Mesothelial cell of epicardium (in vitro differentiated cells): ENCODE measurements around the gene KLF8. TPM values are rescaled to one million over a fixed set of nuclear protein-coding genes. Genes with fewer than 3 reads are reported as not detected.
A peak's percentile ranks its signal among the peaks of the same experiment; 100 is the strongest.

Source experiments
- DNase-seq, 2 experiments: peaks; one replicate each; pipeline ENCODE4 v3.0.0; 2021; ENCODE audit warnings: low spot score in 2 of 2; ENCODE audit not compliant: unreplicated experiment in 2 of 2
- H3K27ac Mint-ChIP-seq: 2 replicates; pipeline ENCODE4 v1.8.0; 2021; ENCODE audit warnings: mixed read lengths
- H3K27me3 Mint-ChIP-seq: 2 replicates; pipeline ENCODE4 v1.8.0; 2021; ENCODE audit warnings: low read depth, mixed read lengths
- H3K36me3 Mint-ChIP-seq: 2 replicates; pipeline ENCODE4 v1.8.0; 2021; ENCODE audit warnings: mixed read lengths
- H3K4me1 Mint-ChIP-seq: 2 replicates; pipeline ENCODE4 v1.8.0; 2021; ENCODE audit warnings: mixed read lengths
- H3K4me3 Mint-ChIP-seq: 2 replicates; pipeline ENCODE4 v1.8.0; 2021; ENCODE audit warnings: mild to moderate bottlenecking, moderate library complexity, mixed read lengths
- H3K9me3 Mint-ChIP-seq: 2 replicates; pipeline ENCODE4 v1.8.0; 2021; ENCODE audit warnings: mixed read lengths
- CTCF ChIP-seq: fragments of 200-600 bp; sonication (generic); IDR thresholded peaks from one replicate; pipeline ENCODE4 v1.5.0; 2021; ENCODE audit warnings: antibody characterized with exemption; ENCODE audit not compliant: unreplicated experiment
- total RNA-seq: library from RNA; stranded (reverse); gene quantifications from 3 replicates; pipeline ENCODE4 v1.2.1, GENCODE V29; 2021

The KLF8 gene
- total RNA-seq, 1 donor from 2014 or later: 9.8 TPM

GRCh38 chrX:56222473-56223000 lies 9.6 kb upstream of the KLF8 start:
- peaks cover 16% of the 10 kb centered on the region for H3K9me3 Mint-ChIP-seq
- H3K27ac Mint-ChIP-seq: no peak overlapping the region
- no peaks in the 10 kb centered on the region for H3K36me3 Mint-ChIP-seq
- H3K4me1 Mint-ChIP-seq: peaks cover 5% of the 10 kb centered on the region
- no peak overlapping the region for H3K4me3 Mint-ChIP-seq
- no peak for DNase-seq
- no peak for TF ChIP-seq CTCF
- peaks cover 2% of the 10 kb centered on the region for H3K27me3 Mint-ChIP-seq

GRCh38 chrX:56226980-56227379 lies 5.2 kb upstream of the KLF8 start:
- Mint-ChIP-seq H3K27me3 (peaks cover 20% of the 10 kb centered on the region), H3K4me3 (no peak overlapping the region), H3K9me3 (peaks cover 15% of the 10 kb centered on the region), H3K4me1 (peaks cover 11% of the 10 kb centered on the region), H3K27ac (no peak overlapping the region), H3K36me3 (no peaks in the 10 kb centered on the region)
- DNase-seq: no peak
- no peak for TF ChIP-seq CTCF

DNA sequence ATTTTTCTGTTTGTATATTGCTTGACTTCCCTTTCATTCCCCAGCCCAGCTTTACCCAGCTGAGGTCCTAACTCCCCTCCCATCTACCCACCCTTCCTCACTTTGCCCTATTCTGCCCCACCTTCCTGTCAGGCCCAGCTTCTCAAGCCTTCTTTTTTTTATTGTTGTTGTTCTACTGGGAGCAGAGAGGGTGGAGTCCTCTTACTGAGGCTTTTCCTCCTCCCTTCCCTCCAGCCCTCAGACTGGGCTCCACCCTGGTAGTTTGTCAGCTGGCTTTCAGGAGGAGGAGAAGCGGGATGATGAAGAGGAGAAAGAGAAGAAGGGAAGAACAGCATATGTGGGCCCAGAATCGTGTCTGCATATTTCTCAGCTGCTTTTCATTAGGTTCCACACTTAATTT lies 3.2 kb upstream of the KLF8 start:
- no peak overlapping the region for H3K4me3 Mint-ChIP-seq
- peaks cover 32% of the 10 kb centered on the region for H3K27me3 Mint-ChIP-seq
- no peak for DNase-seq
- TF ChIP-seq CTCF: no peak
- H3K36me3 Mint-ChIP-seq: no peaks in the 10 kb centered on the region
- peaks cover 22% of the 10 kb centered on the region for H3K4me1 Mint-ChIP-seq
- H3K27ac Mint-ChIP-seq: no peak overlapping the region
- peaks cover 13% of the 10 kb centered on the region for H3K9me3 Mint-ChIP-seq

DNA sequence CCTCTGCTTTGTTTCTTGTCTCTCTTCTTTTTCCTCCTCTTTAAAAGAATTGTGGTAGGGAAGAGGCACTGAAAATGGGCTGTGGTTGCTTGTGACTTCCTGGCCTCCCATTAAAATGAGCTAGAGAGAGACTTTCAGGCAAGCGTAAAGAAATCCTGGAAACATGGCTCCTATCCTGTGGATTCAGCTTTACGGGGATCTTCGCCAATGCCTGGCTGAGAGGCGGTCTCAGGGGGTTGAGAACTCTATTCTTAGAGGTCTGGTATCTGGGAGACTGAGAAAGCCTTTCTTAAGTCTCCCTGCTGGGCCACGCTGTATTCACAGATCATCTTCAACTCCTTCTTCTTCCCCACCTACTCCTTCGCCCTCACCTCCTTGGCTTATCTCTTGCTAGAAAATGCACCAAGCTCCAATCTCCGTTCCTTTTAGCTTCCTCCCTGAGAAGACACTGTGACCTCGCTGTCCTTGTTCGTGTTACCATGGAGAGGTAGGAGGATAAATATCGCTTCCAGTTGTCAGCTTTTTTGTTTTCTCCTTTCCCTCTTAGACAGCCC lies 542 bp upstream of the KLF8 start:
- Mint-ChIP-seq H3K4me1 (peaks cover 22% of the 10 kb centered on the region), H3K27me3 (peaks cover 32% of the 10 kb centered on the region), H3K27ac (no peak overlapping the region), H3K9me3 (peaks cover 10% of the 10 kb centered on the region), H3K36me3 (no peaks in the 10 kb centered on the region), H3K4me3 (peak overlapping the region; percentile 74)
- TF ChIP-seq CTCF: no peak
- no peak for DNase-seq

- H3K4me1 Mint-ChIP-seq: peaks cover 22% of the 10 kb centered on the region
- H3K27ac Mint-ChIP-seq: no peak overlapping the region
- peaks cover 8% of the 10 kb centered on the region for H3K9me3 Mint-ChIP-seq
- peak overlapping the region; percentile 74 for H3K4me3 Mint-ChIP-seq
- no peak for TF ChIP-seq CTCF
- H3K27me3 Mint-ChIP-seq: peaks cover 32% of the 10 kb centered on the region
- no peak for DNase-seq
- no peaks in the 10 kb centered on the region for H3K36me3 Mint-ChIP-seq
These were observed 944 bp downstream of the KLF8 start for GRCh38 chrX:56233100-56233499.

DNA sequence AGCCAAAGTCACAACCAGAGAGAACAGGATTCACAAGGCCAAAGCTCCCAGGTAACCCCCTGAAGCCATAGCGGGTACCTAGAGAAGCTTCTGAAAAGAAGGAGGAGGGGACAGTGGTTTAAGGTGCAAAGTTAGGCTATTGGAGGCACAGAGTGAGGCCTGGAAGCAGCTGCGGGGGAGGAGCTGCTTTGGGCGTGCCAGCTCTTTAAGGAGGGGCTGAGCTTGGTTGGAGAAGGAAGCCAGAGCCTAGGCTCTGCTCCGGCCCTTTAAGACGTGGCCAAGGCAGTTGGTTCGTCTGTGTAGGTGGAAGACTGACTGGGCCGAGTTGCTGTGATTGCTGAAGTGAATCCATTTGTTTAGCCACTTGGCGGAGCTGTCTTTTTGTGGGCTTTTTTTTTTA lies 1.5 kb downstream of the KLF8 start:
- TF ChIP-seq CTCF: no peak
- Mint-ChIP-seq H3K9me3 (peaks cover 11% of the 10 kb centered on the region), H3K27ac (no peak overlapping the region), H3K27me3 (peaks cover 32% of the 10 kb centered on the region), H3K4me3 (peak overlapping the region; percentile 74), H3K36me3 (no peaks in the 10 kb centered on the region), H3K4me1 (peaks cover 19% of the 10 kb centered on the region)
- no peak for DNase-seq
